ENCODE results near the gene LCA5. TPM values are rescaled to one million over a fixed set of nuclear protein-coding genes. Genes with fewer than 3 reads are reported as not detected.
"Not testable (repeated sequence)": the region's sequence is repeated elsewhere in the genome, so short reads cannot be mapped to it uniquely, and the experiment has no call there.

LCA5 gene
- total RNA-seq: 7.2 TPM

GRCh38 chr6:79536954-79537747 is at the start of gene LCA5:
LCA5 (minus strand) TSS chr6:79537430; CDS start chr6:79518894, 18,536 bp downstream.
- Histone ChIP-seq H3K27me3 (no peaks in the 10 kb centered on the region), H3K4me1 (no peaks in the 10 kb centered on the region), H3K9me3 (no peaks in the 10 kb centered on the region), H3K4me3 (peak within 1 kb of the TSS; percentile 78 to 88), H3K27ac (peak within 1 kb of the TSS; percentile 89 to 93), H3K36me3 (no peaks in the 10 kb centered on the region)
- DNase-seq (ENCODE audit: low spot score in 2 of 2): peak; percentile 82 to 96
- intact Hi-C loops (cut with DNase I): loop anchor here (2.0 to 10.0 kb wide), 4 partner anchors 305 to 568 kb away; partner anchors contain the start of genes BCKDHB, HMGN3 and TTK
- TF ChIP-seq CTCF (IDR thresholded peaks at IDR 0.05): no peak

- intact Hi-C loops (cut with DNase I): no loop called here
- no peak for DNase-seq (ENCODE audit: low spot score in 2 of 2)
Observed at GRCh38 chr6:79586548-79586947, 49.3 kb upstream of the LCA5 start.

GRCh38 chr6:79584332-79584731 is 47.1 kb upstream of the LCA5 start:
- no peaks in the 10 kb centered on the region for H3K4me1 ChIP-seq

More at GRCh38 chr6:79586548-79586947, 49.3 kb upstream of the LCA5 start:
- Histone ChIP-seq H3K4me3 (no peak overlapping the region), H3K36me3 (no peaks in the 10 kb centered on the region), H3K4me1 (no peaks in the 10 kb centered on the region), H3K27me3 (no peaks in the 10 kb centered on the region), H3K9me3 (no peaks in the 10 kb centered on the region), H3K27ac (no peak overlapping the region)
- TF ChIP-seq CTCF (IDR thresholded peaks at IDR 0.05): no peak

GRCh38 chr6:79577926-79578325 is 40.7 kb upstream of the LCA5 start:
- H3K27ac ChIP-seq; H3K36me3 ChIP-seq; H3K4me1 ChIP-seq; H3K4me3 ChIP-seq; DNase-seq (ENCODE audit: low spot score in 2 of 2); H3K9me3 ChIP-seq; H3K27me3 ChIP-seq: not testable (repeated sequence)
- intact Hi-C loops (cut with DNase I): loop anchor here (10.0 kb wide), 1 partner anchor 237 kb away; no protein-coding TSS in a partner anchor

More at GRCh38 chr6:79584332-79584731, 47.1 kb upstream of the LCA5 start:
- H3K9me3 ChIP-seq: no peaks in the 10 kb centered on the region
- no peak overlapping the region for H3K4me3 ChIP-seq
- no peak for DNase-seq (ENCODE audit: low spot score in 2 of 2)
- no peak for TF ChIP-seq CTCF (IDR thresholded peaks at IDR 0.05)
- no peaks in the 10 kb centered on the region for H3K27me3 ChIP-seq
- intact Hi-C loops (cut with DNase I): no loop called here
- H3K27ac ChIP-seq: no peak overlapping the region
- H3K36me3 ChIP-seq: no peaks in the 10 kb centered on the region

GRCh38 chr6:79574630-79575225 is 37.5 kb upstream of the LCA5 start:
- Histone ChIP-seq H3K27ac (no peak overlapping the region), H3K4me3 (no peak overlapping the region), H3K36me3 (no peaks in the 10 kb centered on the region), H3K4me1 (no peaks in the 10 kb centered on the region), H3K27me3 (no peaks in the 10 kb centered on the region), H3K9me3 (no peaks in the 10 kb centered on the region)
- intact Hi-C loops (cut with DNase I): loop anchor here (10.0 kb wide), 1 partner anchor 240 kb away; no protein-coding TSS in a partner anchor
- DNase-seq (ENCODE audit: low spot score in 2 of 2): no peak
- TF ChIP-seq CTCF (IDR thresholded peaks at IDR 0.05): no peak

GRCh38 chr6:79574174-79574573 is 36.9 kb upstream of the LCA5 start:
- Histone ChIP-seq H3K27me3 (no peaks in the 10 kb centered on the region), H3K36me3 (no peaks in the 10 kb centered on the region), H3K4me1 (no peaks in the 10 kb centered on the region), H3K27ac (no peak overlapping the region), H3K4me3 (no peak overlapping the region), H3K9me3 (no peaks in the 10 kb centered on the region)
- intact Hi-C loops (cut with DNase I): loop anchor here (10.0 kb wide), 1 partner anchor 241 kb away; no protein-coding TSS in a partner anchor
- no peak for TF ChIP-seq CTCF (IDR thresholded peaks at IDR 0.05)
- DNase-seq (ENCODE audit: low spot score in 2 of 2): no peak
